Body of pancreas (tissue), 4 donors: ENCODE measurements around the gene RAI1.

Experiments used
- POLR2A ChIP-seq, 3 donors: fragments of 450-650 bp; IDR thresholded peaks; one replicate each; pipeline ENCODE4 v1.6.1; 2016; ENCODE audit warnings: antibody characterized with exemption in 3 of 3, mild to moderate bottlenecking in 2 of 3
- TF ChIP-seq, protein P1 (sequence below), 7 experiments: fragments of 450-650 bp in 4 of 7; fragments of 200-600 bp in 3 of 7; sonication (generic) in 3 of 7; IDR thresholded peaks; one replicate each; pipeline ENCODE4 v1.5.1; 2016 to 2019; ENCODE audit warnings: antibody characterized with exemption in 7 of 7

DNA sequence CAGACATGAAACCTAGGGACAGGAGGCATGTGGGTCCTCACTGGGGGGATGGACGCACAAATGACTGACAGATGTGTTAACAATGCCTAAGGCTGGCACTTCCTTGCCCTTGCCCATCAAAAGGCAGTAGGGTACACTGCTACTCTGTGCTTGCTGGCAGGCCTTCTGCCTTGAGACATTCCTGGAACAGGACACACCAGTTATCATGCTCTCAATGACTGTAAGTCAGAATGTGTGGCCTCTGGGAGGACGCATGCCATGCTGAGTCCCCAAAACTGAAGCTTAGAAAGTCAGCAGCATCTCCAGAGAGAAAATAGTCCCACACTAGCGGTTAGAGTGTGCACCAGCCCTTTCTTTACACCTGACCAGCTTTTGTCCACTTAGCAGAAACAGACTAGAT, 171.7 kb downstream of the RAI1 start:
- TF ChIP-seq, protein P1, sequence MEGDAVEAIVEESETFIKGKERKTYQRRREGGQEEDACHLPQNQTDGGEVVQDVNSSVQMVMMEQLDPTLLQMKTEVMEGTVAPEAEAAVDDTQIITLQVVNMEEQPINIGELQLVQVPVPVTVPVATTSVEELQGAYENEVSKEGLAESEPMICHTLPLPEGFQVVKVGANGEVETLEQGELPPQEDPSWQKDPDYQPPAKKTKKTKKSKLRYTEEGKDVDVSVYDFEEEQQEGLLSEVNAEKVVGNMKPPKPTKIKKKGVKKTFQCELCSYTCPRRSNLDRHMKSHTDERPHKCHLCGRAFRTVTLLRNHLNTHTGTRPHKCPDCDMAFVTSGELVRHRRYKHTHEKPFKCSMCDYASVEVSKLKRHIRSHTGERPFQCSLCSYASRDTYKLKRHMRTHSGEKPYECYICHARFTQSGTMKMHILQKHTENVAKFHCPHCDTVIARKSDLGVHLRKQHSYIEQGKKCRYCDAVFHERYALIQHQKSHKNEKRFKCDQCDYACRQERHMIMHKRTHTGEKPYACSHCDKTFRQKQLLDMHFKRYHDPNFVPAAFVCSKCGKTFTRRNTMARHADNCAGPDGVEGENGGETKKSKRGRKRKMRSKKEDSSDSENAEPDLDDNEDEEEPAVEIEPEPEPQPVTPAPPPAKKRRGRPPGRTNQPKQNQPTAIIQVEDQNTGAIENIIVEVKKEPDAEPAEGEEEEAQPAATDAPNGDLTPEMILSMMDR (IDR thresholded peaks at IDR 0.05), result no peak
- no peak for TF ChIP-seq POLR2A (IDR thresholded peaks at IDR 0.05)
